NCI-H2227 (cell line): Measurements from ENCODE around the gene MVK.

ENCODE experiments used
- DNase-seq: peaks from one replicate; lab custom pipeline; 2025; ENCODE audit not compliant: unreplicated experiment; lab: John Stamatoyannopoulos, UW

Gene MVK

GRCh38 chr12:109544955-109545531 lies 28.6 kb upstream of the MVK start:
- DNase-seq: no peak

GRCh38 chr12:109545826-109546225 lies 27.8 kb upstream of the MVK start:
- no peak for DNase-seq

- DNase-seq: no peak
Observed at GRCh38 chr12:109547286-109547685, 26.3 kb upstream of the MVK start.

- DNase-seq: no peak
Observed at GRCh38 chr12:109548258-109548657, 25.3 kb upstream of the MVK start.

GRCh38 chr12:109549613-109550270 lies 23.9 kb upstream of the MVK start:
- no peak for DNase-seq

GRCh38 chr12:109550281-109550680 lies 23.3 kb upstream of the MVK start:
- no peak for DNase-seq

GRCh38 chr12:109551108-109551507 lies 22.5 kb upstream of the MVK start:
- DNase-seq: no peak

- no peak for DNase-seq
Observed at GRCh38 chr12:109552971-109553370, 20.6 kb upstream of the MVK start.

- no peak for DNase-seq
Observed at GRCh38 chr12:109553483-109553882, 20.1 kb upstream of the MVK start.

- no peak for DNase-seq
Observed at GRCh38 chr12:109553906-109554500, 19.6 kb upstream of the MVK start.

- no peak for DNase-seq
Observed at GRCh38 chr12:109554761-109555160, 18.8 kb upstream of the MVK start.

GRCh38 chr12:109555431-109556315 lies 17.9 kb upstream of the MVK start:
- no peak for DNase-seq

- DNase-seq: no peak
Observed at GRCh38 chr12:109557200-109557599, 16.4 kb upstream of the MVK start.

GRCh38 chr12:109557805-109558204 lies 15.8 kb upstream of the MVK start:
- DNase-seq: no peak

GRCh38 chr12:109558374-109559199 lies 15.0 kb upstream of the MVK start:
- no peak for DNase-seq

- no peak for DNase-seq
Observed at GRCh38 chr12:109559200-109559505, 14.4 kb upstream of the MVK start.

GRCh38 chr12:109559601-109560000 lies 14.0 kb upstream of the MVK start:
- no peak for DNase-seq

GRCh38 chr12:109560867-109561710 lies 12.5 kb upstream of the MVK start:
- no peak for DNase-seq

GRCh38 chr12:109561711-109562030 lies 11.9 kb upstream of the MVK start:
- DNase-seq: no peak

- DNase-seq: no peak
Observed at GRCh38 chr12:109562871-109563270, 10.7 kb upstream of the MVK start.
